GM23338 (cell line): ENCODE results near the gene NEB.

Source experiments
- CREB1 ChIP-seq: fragments of 250-450 bp; sonication (Bioruptor Pico); IDR thresholded peaks from 2 replicates; pipeline ENCODE4 v1.5.0; 2020; ENCODE audit warnings: low read depth, mild to moderate bottlenecking, moderate library complexity
- CTCF ChIP-seq, 2 experiments: fragments of 200-600 bp in 1 of 2; sonication (generic) in 1 of 2; conservative IDR thresholded peaks; 2 replicates each; pipeline versions ENCODE4 v1.5.1 to v1.6.1; 2016 to 2017; ENCODE audit warnings: antibody characterized with exemption in 2 of 2, low read depth in 2 of 2, mild to moderate bottlenecking in 2 of 2, moderate library complexity in 1 of 2
- EZH2 ChIP-seq: fragments of 200-600 bp; sonication (generic); IDR thresholded peaks from one replicate; pipeline ENCODE4 v1.8.0; 2017; ENCODE audit warnings: antibody characterized with exemption, mild to moderate bottlenecking, low read depth; ENCODE audit not compliant: unreplicated experiment
- EZH2phosphoT487 ChIP-seq: fragments of 200-600 bp; sonication (generic); IDR thresholded peaks from one replicate; pipeline ENCODE4 v1.8.1; 2018; ENCODE audit warnings: antibody characterized with exemption; ENCODE audit not compliant: unreplicated experiment
- JUNB ChIP-seq: IDR thresholded peaks from one replicate; pipeline ENCODE4 v1.6.1; 2016; ENCODE audit warnings: antibody characterized with exemption; ENCODE audit not compliant: unreplicated experiment
- NANOG ChIP-seq: IDR thresholded peaks from 2 replicates; pipeline ENCODE4 v1.6.1; 2016; ENCODE audit warnings: antibody characterized with exemption, borderline replicate concordance
- POLR2AphosphoS5 ChIP-seq: IDR thresholded peaks from 2 replicates; pipeline ENCODE4 v1.6.1; 2016; ENCODE audit warnings: antibody characterized with exemption, low read depth
- REST ChIP-seq: IDR thresholded peaks from one replicate; pipeline ENCODE4 v1.6.1; 2018; ENCODE audit warnings: antibody characterized with exemption; ENCODE audit not compliant: unreplicated experiment
- ZNF114 ChIP-seq: fragments of 250-450 bp; sonication (Bioruptor Pico); IDR thresholded peaks from 2 replicates; pipeline ENCODE4 v1.5.0; 2020; ENCODE audit warnings: mild to moderate bottlenecking, moderate library complexity

GRCh38 chr2:151657667-151658076, 76.6 kb downstream of the NEB start:
- TF ChIP-seq CTCF (conservative IDR thresholded peaks at IDR 0.05; ENCODE audit: low read depth in 2 of 2) (no peak), CREB1 (CRISPR knock-in tag) (no peak), JUNB (no peak), POLR2AphosphoS5 (no peak), EZH2 (no peak), REST (no peak), ZNF114 (CRISPR knock-in tag) (no peak), NANOG (no peak), EZH2phosphoT487 (no peak)
